ENCODE measurements around the gene BRICD5. TPM values are rescaled to one million over a fixed set of nuclear protein-coding genes. Genes with fewer than 3 reads are reported as not detected.

BRICD5 gene
- total RNA-seq, 1 donor from 2014 or later, result 10.1 TPM

GRCh38 chr16:2232094-2232990 is 21.7 kb upstream of the BRICD5 start:
- no peak for DNase-seq (ENCODE audit: low read depth)
- no peak overlapping the region for H3K4me3 ChIP-seq (ENCODE audit: low read depth, low read length)
- TF ChIP-seq CTCF (conservative IDR thresholded peaks at IDR 0.05; ENCODE audit: low read depth, low read length), result no peak

GRCh38 chr16:2231016-2231931 is 20.6 kb upstream of the BRICD5 start:
- H3K4me3 ChIP-seq (ENCODE audit: low read depth, low read length), result no peak overlapping the region
- DNase-seq (ENCODE audit: low read depth), result no peak
- TF ChIP-seq CTCF (conservative IDR thresholded peaks at IDR 0.05; ENCODE audit: low read depth, low read length), result no peak

- H3K4me3 ChIP-seq (ENCODE audit: low read depth, low read length), result no peak overlapping the region
- no peak for TF ChIP-seq CTCF (conservative IDR thresholded peaks at IDR 0.05; ENCODE audit: low read depth, low read length)
- DNase-seq (ENCODE audit: low read depth), result no peak
Observed at GRCh38 chr16:2230376-2230775, 19.7 kb upstream of the BRICD5 start.

- H3K4me3 ChIP-seq (ENCODE audit: low read depth, low read length), result no peak overlapping the region
- TF ChIP-seq CTCF (conservative IDR thresholded peaks at IDR 0.05; ENCODE audit: low read depth, low read length), result no peak
- no peak for DNase-seq (ENCODE audit: low read depth)
Observed at GRCh38 chr16:2229632-2230250, 19.1 kb upstream of the BRICD5 start.

- no peak for DNase-seq (ENCODE audit: low read depth)
- TF ChIP-seq CTCF (conservative IDR thresholded peaks at IDR 0.05; ENCODE audit: low read depth, low read length), result no peak
Observed at GRCh38 chr16:2229091-2229490, 18.4 kb upstream of the BRICD5 start.

GRCh38 chr16:2228161-2228824 is 17.6 kb upstream of the BRICD5 start:
- no peak overlapping the region for H3K4me3 ChIP-seq (ENCODE audit: low read depth, low read length)
- TF ChIP-seq CTCF (conservative IDR thresholded peaks at IDR 0.05; ENCODE audit: low read depth, low read length), result no peak
- no peak for DNase-seq (ENCODE audit: low read depth)

More at GRCh38 chr16:2229091-2229490, 18.4 kb upstream of the BRICD5 start:
- H3K4me3 ChIP-seq (ENCODE audit: low read depth, low read length), result no peak overlapping the region

Measured in epithelial cell of proximal tubule (primary cell).